Measurements from ENCODE around the gene P2RY6. TPM values are rescaled to one million over a fixed set of nuclear protein-coding genes. Genes with fewer than 3 reads are reported as not detected.

P2RY6 gene
- total and polyA plus RNA-seq, 10 of the 15 experiments (the other 5 are each of a cell fraction or from before 2014, with no cell fraction given): 0.05 to 0.90 (median 0.22) TPM; not detected in 4

- TF ChIP-seq ZNF24 (IDR thresholded peaks at IDR 0.05) (peak; percentile 73), RFX5 (IDR thresholded peaks at IDR 0.05; ENCODE audit: low read depth, low read length) (no peak), HCFC1 (IDR thresholded peaks at IDR 0.05; ENCODE audit: low read length) (no peak), BRCA1 (IDR thresholded peaks at IDR 0.05; ENCODE audit: low read depth, low read length) (no peak), SREBF2 (IDR thresholded peaks at IDR 0.05; ENCODE audit: low read length) (no peak), MYC (IDR thresholded peaks at IDR 0.05; ENCODE audit: insufficient read depth, insufficient read length, insufficient replicate concordance, low read length, severe bottlenecking) (no peak), RUNX3 (IDR thresholded peaks at IDR 0.05; ENCODE audit: low read length) (no peak), ZBTB40 (IDR thresholded peaks at IDR 0.05; ENCODE audit: borderline replicate concordance) (no peak)
- no peaks in the 10 kb centered on the region for H3K4me1 ChIP-seq (ENCODE audit: control insufficient read depth, insufficient read depth, low read length)
- H3K36me3 ChIP-seq (ENCODE audit: control insufficient read depth in 2 of 2, insufficient read depth in 2 of 2, low read length in 1 of 2): no peaks in the 10 kb centered on the region
- no peak overlapping the region for H2AFZ ChIP-seq (ENCODE audit: control insufficient read depth, low read depth, low read length)
- intact Hi-C loops (cut with micrococcal nuclease; ENCODE audit: unreplicated experiment): no loop called here
- 23% methylated on average over 4 of the region's 4 CpGs for WGBS (ENCODE audit: insufficient coverage, insufficient replicate concordance, low lambda C conversion rate, missing lambda C conversion rate)
- ChIA-PET SMC1A (ENCODE audit: uncharacterized antibody, unreplicated experiment) (no interaction called here), POLR2A (no interaction called here), CTCF (no interaction called here), RAD21 (ENCODE audit: unreplicated experiment) (no interaction called here)
- no peak for DNase-seq (ENCODE audit: low read depth, low spot score)
- H3K9ac ChIP-seq (ENCODE audit: control insufficient read depth, insufficient read depth, low read length): no peak overlapping the region
- BruUV-seq (replicated peaks): no TSS peak
- no peaks in the 10 kb centered on the region for H3K79me2 ChIP-seq (ENCODE audit: control insufficient read depth, insufficient read depth, low read length)
- H3K27me3 ChIP-seq (replicated peaks in 1 of 2; ENCODE audit: control insufficient read depth in 2 of 2, insufficient read depth in 2 of 2, low read length in 1 of 2): no peaks in the 10 kb centered on the region
- H3K27ac ChIP-seq (ENCODE audit: control insufficient read depth, insufficient read depth): no peak overlapping the region
- no peaks in the 10 kb centered on the region for H4K20me1 ChIP-seq (ENCODE audit: control insufficient read depth, insufficient read depth)
- H3K4me2 ChIP-seq (ENCODE audit: control insufficient read depth, insufficient read depth): no peak overlapping the region
- H3K9me3 ChIP-seq (replicated peaks; ENCODE audit: control insufficient read depth, insufficient read depth, low read length): no peaks in the 10 kb centered on the region
- in situ Hi-C loops (cut with MboI): no loop called here
- no peak for FAIRE-seq
- ATAC-seq: no peak
- no peak overlapping the region for H3K4me3 ChIP-seq
These were observed 43.6 kb upstream of the P2RY6 start for GRCh38 chr11:73228268-73229134.
